ENCODE measurements around the gene MAN1B1. TPM values are rescaled to one million over a fixed set of nuclear protein-coding genes. Genes with fewer than 3 reads are reported as not detected.

The MAN1B1 gene
- total and polyA plus RNA-seq, 4 donors = 19.9 to 31.8 (median 26.5) TPM

- Histone ChIP-seq H3K4me1 (ENCODE audit: control insufficient read depth in 4 of 4, insufficient read depth in 4 of 4, low read length in 3 of 4) (peaks cover 0 to 21% (median 2%) of the 10 kb centered on the region in 4 donors), H3K27me3 (ENCODE audit: control insufficient read depth in 4 of 4, insufficient read depth in 4 of 4, low read length in 3 of 4) (peaks cover 0 to 15% (median 4%) of the 10 kb centered on the region in 4 donors), H3K27ac (ENCODE audit: low read depth in 1 of 2, low read length in 2 of 2) (no peak overlapping the region), H3K9ac (ENCODE audit: low read depth in 1 of 2, low read length in 2 of 2) (no peak overlapping the region), H3K4me3 (ENCODE audit: low read depth in 1 of 3, low read length in 3 of 3) (no peak overlapping the region), H3K36me3 (ENCODE audit: control insufficient read depth in 4 of 4, insufficient read depth in 3 of 4, low read depth in 1 of 4, low read length in 3 of 4) (no peaks in the 10 kb centered on the region), H3K9me3 (ENCODE audit: control insufficient read depth in 4 of 4, low read length in 3 of 4) (no peaks in the 10 kb centered on the region)
- WGBS = 52% methylated on average over 16 of the region's 16 CpGs
- no peak for DNase-seq (ENCODE audit: low spot score)
- TF ChIP-seq RXRA (IDR thresholded peaks at IDR 0.05) (no peak), TAF1 (conservative IDR thresholded peaks at IDR 0.05) (no peak), GABPA (IDR thresholded peaks at IDR 0.05 in 1 of 2, conservative IDR thresholded peaks at IDR 0.05 in 1 of 2) (no peak), FOXA2 (IDR thresholded peaks at IDR 0.05) (no peak), YY1 (IDR thresholded peaks at IDR 0.05) (no peak)
Measured at GRCh38 chr9:137041124-137041523, 45.7 kb upstream of the MAN1B1 start.

- H3K27me3 ChIP-seq (ENCODE audit: control insufficient read depth in 4 of 4, insufficient read depth in 4 of 4, low read length in 3 of 4) = peaks cover 4 to 22% (median 7%) of the 10 kb centered on the region in 4 donors
- H3K9ac ChIP-seq (ENCODE audit: low read depth in 1 of 2, low read length in 2 of 2) = no peak overlapping the region
- H3K36me3 ChIP-seq (ENCODE audit: control insufficient read depth in 4 of 4, insufficient read depth in 3 of 4, low read depth in 1 of 4, low read length in 3 of 4) = no peaks in the 10 kb centered on the region
- H3K27ac ChIP-seq (ENCODE audit: low read depth in 1 of 2, low read length in 2 of 2) = peak overlapping the region in 1 of 2 donors; percentile 23
- H3K4me1 ChIP-seq (ENCODE audit: control insufficient read depth in 4 of 4, insufficient read depth in 4 of 4, low read length in 3 of 4) = peaks cover 0 to 29% (median 4%) of the 10 kb centered on the region in 4 donors
- no peak overlapping the region for H3K4me3 ChIP-seq (ENCODE audit: low read depth in 1 of 3, low read length in 3 of 3)
- 75% methylated on average over 36 of the region's 36 CpGs for WGBS
- no peaks in the 10 kb centered on the region for H3K9me3 ChIP-seq (ENCODE audit: control insufficient read depth in 4 of 4, low read length in 3 of 4)
- no peak for TF ChIP-seq GABPA (IDR thresholded peaks at IDR 0.05 in 1 of 2, conservative IDR thresholded peaks at IDR 0.05 in 1 of 2)
- TF ChIP-seq ATF3 (IDR thresholded peaks at IDR 0.05) = no peak
- no peak for TF ChIP-seq NR2F2 (IDR thresholded peaks at IDR 0.05)
- no peak for TF ChIP-seq ZBTB33 (IDR thresholded peaks at IDR 0.05)
- no peak for TF ChIP-seq MAX (IDR thresholded peaks at IDR 0.05)
- no peak for TF ChIP-seq EGR1 (IDR thresholded peaks at IDR 0.05; ENCODE audit: low read depth in 2 of 2)
- TF ChIP-seq TAF1 (conservative IDR thresholded peaks at IDR 0.05) = no peak
- no peak for TF ChIP-seq HNF4G (IDR thresholded peaks at IDR 0.05)
- no peak for TF ChIP-seq RAD21 (IDR thresholded peaks at IDR 0.05)
- no peak for TF ChIP-seq REST (IDR thresholded peaks at IDR 0.05)
- TF ChIP-seq CTCF (IDR thresholded peaks at IDR 0.05; ENCODE audit: low read depth, low read length, missing input control) = no peak
- TF ChIP-seq JUND (IDR thresholded peaks at IDR 0.05) = no peak
- TF ChIP-seq YY1 (IDR thresholded peaks at IDR 0.05) = no peak
- no peak for TF ChIP-seq FOXA1 (IDR thresholded peaks at IDR 0.05)
- no peak for TF ChIP-seq FOXA2 (IDR thresholded peaks at IDR 0.05)
- no peak for TF ChIP-seq SP1 (IDR thresholded peaks at IDR 0.05)
- TF ChIP-seq HNF4A (conservative IDR thresholded peaks at IDR 0.05) = no peak
- no peak for TF ChIP-seq RXRA (IDR thresholded peaks at IDR 0.05)
- DNase-seq (ENCODE audit: low spot score) = no peak
Measured at GRCh38 chr9:137042751-137043727, 43.7 kb upstream of the MAN1B1 start.
